Measurements from ENCODE around the gene POLDIP3.
A peak's percentile ranks its signal among the peaks of the same experiment; 100 is the strongest.

Gene POLDIP3, protein sequence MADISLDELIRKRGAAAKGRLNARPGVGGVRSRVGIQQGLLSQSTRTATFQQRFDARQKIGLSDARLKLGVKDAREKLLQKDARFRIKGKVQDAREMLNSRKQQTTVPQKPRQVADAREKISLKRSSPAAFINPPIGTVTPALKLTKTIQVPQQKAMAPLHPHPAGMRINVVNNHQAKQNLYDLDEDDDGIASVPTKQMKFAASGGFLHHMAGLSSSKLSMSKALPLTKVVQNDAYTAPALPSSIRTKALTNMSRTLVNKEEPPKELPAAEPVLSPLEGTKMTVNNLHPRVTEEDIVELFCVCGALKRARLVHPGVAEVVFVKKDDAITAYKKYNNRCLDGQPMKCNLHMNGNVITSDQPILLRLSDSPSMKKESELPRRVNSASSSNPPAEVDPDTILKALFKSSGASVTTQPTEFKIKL

DNA sequence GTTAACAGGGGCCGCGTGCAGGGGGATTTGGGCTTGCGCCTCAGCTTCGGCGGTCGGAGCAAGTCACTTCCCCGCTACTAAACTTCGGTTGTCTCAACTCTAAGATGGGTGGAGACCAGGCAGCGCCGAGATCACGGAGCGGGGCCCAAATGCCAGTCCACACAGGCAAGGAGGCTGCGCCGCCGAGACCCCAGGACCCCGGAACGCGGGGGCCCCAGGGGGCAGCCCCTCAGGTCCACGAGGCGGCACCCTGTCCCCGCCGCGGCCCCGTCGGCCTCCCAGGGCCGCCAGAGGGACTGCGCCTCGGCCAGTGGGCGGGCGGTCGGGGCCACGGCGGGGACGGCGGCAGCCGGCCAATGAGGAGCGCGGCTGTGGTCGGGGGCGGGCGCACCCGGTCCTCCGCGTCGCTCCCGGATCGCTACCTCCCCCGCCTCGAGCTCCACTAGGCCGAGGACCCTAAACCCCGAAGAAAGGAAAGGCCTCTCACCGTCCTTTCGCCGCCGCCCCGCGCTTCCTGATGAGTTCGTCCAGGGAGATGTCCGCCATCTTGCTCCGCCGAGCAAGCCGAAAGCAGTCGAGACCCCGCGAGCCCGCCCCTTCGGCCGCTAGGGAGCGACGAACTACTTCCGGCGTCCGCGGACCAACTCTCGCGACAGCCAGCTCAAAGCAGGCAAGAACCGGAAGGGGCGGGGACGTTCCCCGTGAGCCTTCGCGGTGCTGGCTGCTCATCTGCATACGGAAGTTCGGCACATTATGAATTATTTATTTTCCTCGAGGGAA is at the start of gene POLDIP3:
Gene POLDIP3, minus strand, starts transcription at position 572 of the 780 bp plus-strand sequence. Its CDS starts 26 bp downstream, at position 546.
- Mint-ChIP-seq H3K9me3 (no peaks in the 10 kb centered on the region), H3K27ac (peak within 1 kb of the TSS; percentile 98), H3K36me3 (ENCODE audit: low read depth) (peaks cover 13% of the 10 kb centered on the region), H3K4me3 (peak within 1 kb of the TSS; percentile 95), H3K27me3 (ENCODE audit: low read depth) (no peaks in the 10 kb centered on the region), H3K4me1 (ENCODE audit: low read depth) (peaks cover 41% of the 10 kb centered on the region)

DNA sequence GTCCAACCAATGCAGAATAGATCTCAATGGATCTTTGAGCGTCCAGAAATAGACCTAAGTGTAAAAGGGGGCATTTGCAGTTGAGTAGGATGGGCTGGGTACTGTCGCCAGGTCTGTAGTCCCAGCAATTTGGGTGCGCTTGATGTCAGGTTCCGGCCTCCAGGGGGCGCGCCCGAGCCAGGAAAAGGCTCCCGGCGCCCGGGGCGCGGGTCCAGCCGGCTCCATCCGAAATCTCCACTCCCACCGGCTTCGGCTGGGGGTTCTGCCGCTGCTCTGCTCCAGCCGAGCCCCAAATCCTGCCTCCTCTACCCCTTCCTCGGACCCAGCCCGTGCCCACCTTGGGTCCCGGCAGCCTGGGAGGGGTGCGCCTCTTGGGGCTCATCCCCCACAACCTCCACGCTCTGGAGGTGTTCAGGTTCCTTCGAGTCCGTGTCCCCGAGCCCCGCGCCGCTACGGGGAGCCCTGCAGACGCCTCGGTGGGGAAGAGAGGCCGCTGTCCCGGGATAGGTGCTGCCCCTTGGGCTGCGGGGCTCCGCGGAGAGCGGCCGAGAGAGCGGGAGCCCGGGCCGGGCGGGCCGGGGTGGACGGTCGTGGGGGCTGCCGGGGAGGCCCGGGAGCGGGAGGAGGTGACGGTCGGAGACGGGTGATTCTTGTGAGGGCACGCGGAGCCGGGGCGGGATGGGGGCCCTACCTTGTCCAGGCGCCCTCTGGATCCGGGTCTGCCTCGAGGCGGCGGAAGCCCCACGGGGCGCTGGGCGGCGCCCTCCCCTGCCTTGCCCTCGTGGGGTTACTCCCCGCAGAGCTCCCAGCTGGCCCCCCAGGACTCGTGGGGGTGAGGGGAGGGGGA is 47.5 kb upstream of the POLDIP3 start:
- Mint-ChIP-seq H3K36me3 (ENCODE audit: low read depth) (no peaks in the 10 kb centered on the region), H3K4me3 (peak overlapping the region; percentile 42), H3K27ac (no peak overlapping the region), H3K4me1 (ENCODE audit: low read depth) (peaks cover 7% of the 10 kb centered on the region), H3K27me3 (ENCODE audit: low read depth) (peaks cover 14% of the 10 kb centered on the region), H3K9me3 (no peaks in the 10 kb centered on the region)

DNA sequence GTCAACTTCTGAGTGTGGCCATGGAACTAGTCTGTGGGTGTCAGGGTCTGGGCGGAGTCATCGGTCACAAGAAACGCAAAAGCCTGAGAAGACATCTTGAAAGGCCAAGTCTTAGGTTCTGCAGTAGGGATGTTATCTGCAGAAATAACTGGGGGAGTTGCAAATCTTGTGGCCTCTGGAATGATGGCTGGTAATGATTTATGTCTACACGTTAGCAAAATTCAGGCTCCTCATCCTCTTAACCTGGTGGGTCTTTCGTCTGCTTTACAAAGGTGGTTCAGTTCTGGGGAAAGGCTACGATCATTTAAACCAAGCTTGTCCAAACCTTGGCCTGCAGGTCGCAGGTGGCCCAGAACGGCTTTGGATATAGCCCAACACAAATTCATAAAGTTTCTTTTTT is 41.9 kb upstream of the POLDIP3 start:
- H3K9me3 Mint-ChIP-seq: no peaks in the 10 kb centered on the region
- H3K27me3 Mint-ChIP-seq (ENCODE audit: low read depth): no peaks in the 10 kb centered on the region
- no peaks in the 10 kb centered on the region for H3K4me1 Mint-ChIP-seq (ENCODE audit: low read depth)
- no peak overlapping the region for H3K27ac Mint-ChIP-seq
- no peak overlapping the region for H3K4me3 Mint-ChIP-seq
- no peaks in the 10 kb centered on the region for H3K36me3 Mint-ChIP-seq (ENCODE audit: low read depth)

DNA sequence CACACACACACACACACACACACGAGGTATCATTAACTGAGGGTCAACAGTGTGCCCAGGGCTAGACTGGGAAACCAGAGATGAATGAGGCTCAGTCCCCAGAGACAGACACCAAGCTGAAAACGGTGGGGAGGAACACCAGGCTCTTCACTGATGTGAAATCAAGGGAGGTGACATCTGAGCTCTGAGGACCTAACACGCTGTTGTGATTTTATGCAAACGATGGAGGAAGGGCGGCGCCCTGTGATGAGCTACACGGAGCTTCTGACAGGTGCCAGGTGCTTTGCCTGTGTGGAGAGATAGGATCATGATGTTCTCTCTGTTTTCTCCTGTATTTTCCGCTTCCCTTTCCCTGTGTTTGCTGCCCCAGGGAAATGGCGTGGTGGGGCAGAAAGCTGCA is 41.0 kb upstream of the POLDIP3 start:
- H3K27me3 Mint-ChIP-seq (ENCODE audit: low read depth): no peaks in the 10 kb centered on the region
- H3K27ac Mint-ChIP-seq: no peak overlapping the region
- no peaks in the 10 kb centered on the region for H3K36me3 Mint-ChIP-seq (ENCODE audit: low read depth)

DNA sequence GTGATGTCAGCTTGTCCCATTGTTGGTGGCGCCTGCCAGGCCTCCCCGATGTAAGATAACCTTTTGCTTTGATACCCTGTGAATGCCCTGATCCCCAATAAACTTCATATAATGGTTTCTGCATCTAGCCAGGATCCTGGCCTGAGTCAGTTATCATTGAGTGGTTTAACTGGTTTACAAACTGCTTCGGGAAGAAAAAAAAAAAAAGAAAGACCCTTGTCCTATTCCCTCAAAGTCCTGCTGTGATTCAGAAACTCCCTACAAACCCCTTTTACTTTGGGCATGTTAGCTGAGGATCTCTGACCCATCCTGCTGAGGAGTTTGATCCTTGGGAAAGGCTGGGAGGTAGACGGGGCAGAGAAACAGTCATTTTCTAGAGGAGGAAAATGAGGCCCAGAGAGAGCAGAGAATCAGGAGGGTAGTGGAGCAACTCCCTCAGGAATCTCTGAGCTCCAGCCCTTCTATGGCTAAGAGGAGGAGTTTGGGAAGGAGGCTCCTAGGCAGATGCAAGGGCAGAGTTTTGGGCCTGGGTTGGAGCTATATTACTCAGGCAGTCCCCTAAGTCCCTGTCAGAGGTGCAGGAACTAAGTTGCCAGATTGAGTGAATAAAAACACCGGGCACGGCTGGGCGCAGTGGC is 39.9 kb upstream of the POLDIP3 start:
- Mint-ChIP-seq H3K36me3 (ENCODE audit: low read depth) (no peaks in the 10 kb centered on the region), H3K9me3 (no peaks in the 10 kb centered on the region), H3K27me3 (ENCODE audit: low read depth) (no peaks in the 10 kb centered on the region), H3K4me3 (no peak overlapping the region), H3K27ac (no peak overlapping the region), H3K4me1 (ENCODE audit: low read depth) (no peaks in the 10 kb centered on the region)

More for the DNA sequence above, 41.0 kb upstream of the POLDIP3 start:
- Mint-ChIP-seq H3K4me1 (ENCODE audit: low read depth) (no peaks in the 10 kb centered on the region), H3K9me3 (no peaks in the 10 kb centered on the region), H3K4me3 (no peak overlapping the region)

DNA sequence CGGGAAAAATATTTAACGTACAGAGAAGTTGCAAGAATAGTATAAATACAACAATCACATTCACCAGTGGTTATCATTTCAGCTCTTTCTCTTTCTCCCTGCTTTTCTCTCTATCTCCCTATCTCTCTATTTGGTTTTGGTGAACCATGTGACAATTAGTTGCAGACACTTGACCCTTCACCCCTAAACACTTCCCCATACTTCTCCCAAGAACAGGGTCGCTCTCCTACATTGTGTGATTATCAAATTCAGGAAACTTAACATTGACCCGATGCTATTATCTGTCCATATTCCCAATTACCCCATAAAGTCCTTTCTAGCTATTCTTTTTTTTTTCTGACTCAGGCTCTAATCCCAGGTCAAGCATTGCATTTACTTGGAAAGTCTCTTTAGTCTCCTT is 39.3 kb upstream of the POLDIP3 start:
- Mint-ChIP-seq H3K4me1 (ENCODE audit: low read depth) (no peaks in the 10 kb centered on the region), H3K27ac (no peak overlapping the region), H3K27me3 (ENCODE audit: low read depth) (no peaks in the 10 kb centered on the region), H3K4me3 (no peak overlapping the region), H3K36me3 (ENCODE audit: low read depth) (no peaks in the 10 kb centered on the region), H3K9me3 (no peaks in the 10 kb centered on the region)

DNA sequence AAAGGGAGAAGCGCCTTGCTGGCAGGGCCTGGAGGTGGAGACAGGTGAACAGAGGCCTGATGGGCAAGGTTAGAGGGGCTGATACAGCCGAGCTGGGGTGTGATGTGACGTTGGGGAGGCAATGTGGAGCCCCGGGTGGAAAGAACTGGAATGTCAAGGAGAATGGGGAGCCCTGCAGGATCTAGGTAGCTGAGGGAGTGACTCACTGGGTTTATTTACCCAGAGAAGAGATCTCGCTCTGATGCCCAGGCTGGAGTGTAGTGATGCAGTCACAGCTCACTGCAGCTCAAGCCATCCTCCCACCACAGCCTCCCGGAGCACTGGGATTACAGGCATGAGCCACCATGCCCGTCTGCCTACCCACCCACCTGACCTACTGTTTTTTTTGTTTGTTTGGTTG is 36.5 kb upstream of the POLDIP3 start:
- Mint-ChIP-seq H3K4me3 (peak overlapping the region; percentile 0), H3K9me3 (no peaks in the 10 kb centered on the region), H3K4me1 (ENCODE audit: low read depth) (peaks cover 5% of the 10 kb centered on the region), H3K27ac (no peak overlapping the region), H3K36me3 (ENCODE audit: low read depth) (peaks cover 2% of the 10 kb centered on the region), H3K27me3 (ENCODE audit: low read depth) (no peaks in the 10 kb centered on the region)

DNA sequence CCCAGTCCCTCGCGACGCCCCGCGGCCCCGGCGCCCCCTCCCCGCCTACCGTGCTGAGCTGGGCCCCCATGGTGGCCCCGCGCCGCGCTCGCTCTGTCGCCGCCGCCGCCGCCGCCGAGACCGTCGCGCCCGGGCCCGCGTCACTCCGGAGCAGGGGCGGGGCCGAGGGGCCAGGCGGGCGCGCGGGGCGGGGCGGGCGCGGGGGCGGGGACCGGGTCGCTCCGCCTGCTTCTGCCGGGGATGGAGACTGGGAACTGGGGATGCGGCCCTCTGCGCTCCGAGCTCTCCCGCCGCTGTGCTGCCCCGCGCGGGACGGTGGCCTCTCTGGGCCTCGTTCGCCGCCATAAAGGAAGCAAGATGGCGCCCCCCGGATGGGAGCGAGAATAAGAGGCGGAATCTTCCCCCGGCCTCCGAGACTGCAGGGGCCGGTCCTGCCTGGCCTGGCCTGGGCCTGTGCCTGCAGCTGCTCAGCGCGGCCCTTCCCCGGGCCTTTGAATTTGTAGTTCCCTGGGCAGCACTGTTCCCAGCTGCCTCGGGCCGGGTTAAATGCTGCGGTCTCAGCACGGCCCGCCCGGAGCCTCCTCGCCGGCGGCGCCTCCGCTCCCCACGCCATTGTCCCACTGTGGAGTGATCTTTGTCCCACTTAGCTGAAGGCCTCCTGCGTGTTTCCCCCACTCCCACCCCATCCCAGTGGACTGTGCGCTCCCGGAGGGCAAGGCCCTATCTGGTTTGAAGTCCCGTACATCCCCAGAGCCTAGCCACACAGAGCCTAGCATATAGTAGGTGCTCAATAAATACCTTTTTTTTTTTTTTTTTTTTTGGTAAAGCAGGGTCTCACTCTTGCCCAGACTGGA is 34.8 kb upstream of the POLDIP3 start, which contains the start of gene CYB5R3:
Gene CYB5R3, minus strand, starts transcription at position 147 of the 854 bp plus-strand sequence. Its CDS starts 77 bp downstream, at position 70.
- Mint-ChIP-seq H3K27me3 (ENCODE audit: low read depth) (no peaks in the 10 kb centered on the region), H3K36me3 (ENCODE audit: low read depth) (peaks cover 2% of the 10 kb centered on the region), H3K9me3 (no peaks in the 10 kb centered on the region), H3K27ac (peak within 1 kb of the TSS; percentile 97), H3K4me3 (peak within 1 kb of the TSS; percentile 97), H3K4me1 (ENCODE audit: low read depth) (peaks cover 6% of the 10 kb centered on the region)

DNA sequence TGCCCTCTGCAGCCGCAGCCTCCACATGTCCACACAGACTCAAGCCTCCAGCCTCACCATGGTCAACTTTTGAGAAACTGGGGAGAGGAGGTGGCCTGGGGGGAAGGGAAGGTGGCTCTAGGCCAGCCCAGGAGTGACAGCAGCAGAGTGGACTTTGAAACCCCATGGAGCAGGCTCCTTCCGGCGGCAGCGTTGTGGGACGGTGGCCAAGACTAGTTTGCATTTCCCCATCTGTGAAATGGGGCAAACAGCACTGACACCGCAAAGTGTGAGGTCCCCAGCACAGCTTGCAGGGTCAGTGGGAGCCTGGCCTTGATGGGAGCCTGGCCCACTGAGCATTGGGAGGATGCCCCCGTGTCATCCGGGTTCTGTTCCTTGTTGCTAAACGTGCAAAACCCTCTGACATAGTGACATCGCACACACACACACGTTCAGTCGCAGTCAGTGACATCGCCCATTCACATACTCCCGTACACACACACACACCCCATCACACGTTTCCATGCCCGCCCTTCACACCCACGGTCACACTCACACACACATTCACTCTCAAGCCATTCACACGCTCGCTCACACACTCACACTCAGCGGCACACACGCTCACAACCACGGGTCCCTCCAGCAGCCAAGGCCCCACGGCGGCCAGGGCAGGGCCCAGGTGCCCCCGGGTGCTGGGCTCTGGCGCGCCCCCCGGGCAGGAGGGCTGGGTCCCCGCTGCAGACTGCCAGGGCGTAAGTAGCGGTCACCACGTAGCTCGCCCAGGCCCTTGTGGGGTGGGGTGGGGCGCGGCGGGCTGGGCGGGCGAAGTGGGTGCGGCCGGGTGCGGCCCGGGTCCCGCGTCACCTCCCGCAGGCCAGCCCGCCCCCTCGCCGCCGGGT is 33.9 kb upstream of the POLDIP3 start:
- H3K9me3 Mint-ChIP-seq: no peaks in the 10 kb centered on the region
- H3K27me3 Mint-ChIP-seq (ENCODE audit: low read depth): no peaks in the 10 kb centered on the region
- peaks cover 9% of the 10 kb centered on the region for H3K4me1 Mint-ChIP-seq (ENCODE audit: low read depth)
- H3K27ac Mint-ChIP-seq: peak overlapping the region; percentile 97
- H3K36me3 Mint-ChIP-seq (ENCODE audit: low read depth): peaks cover 2% of the 10 kb centered on the region
- H3K4me3 Mint-ChIP-seq: peak overlapping the region; percentile 97

DNA sequence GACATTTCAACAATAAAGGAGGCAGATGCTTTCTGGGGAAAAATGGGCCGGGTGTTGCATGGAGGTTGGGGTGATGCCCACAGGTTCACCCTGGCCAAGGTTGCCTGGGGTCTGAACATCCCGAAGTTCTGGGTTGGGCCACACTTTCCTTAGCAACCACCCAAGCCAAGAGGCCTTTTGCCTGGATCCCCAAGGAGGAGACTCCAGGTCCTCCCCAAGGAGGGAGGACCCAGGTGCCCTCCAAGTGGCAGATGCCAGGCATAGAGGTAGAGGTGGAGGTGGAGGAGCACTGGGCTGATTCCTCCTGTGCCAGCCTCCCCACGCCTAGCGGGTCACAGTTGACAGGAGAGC is 33.3 kb upstream of the POLDIP3 start:
- H3K4me3 Mint-ChIP-seq: peak overlapping the region; percentile 97

DNA sequence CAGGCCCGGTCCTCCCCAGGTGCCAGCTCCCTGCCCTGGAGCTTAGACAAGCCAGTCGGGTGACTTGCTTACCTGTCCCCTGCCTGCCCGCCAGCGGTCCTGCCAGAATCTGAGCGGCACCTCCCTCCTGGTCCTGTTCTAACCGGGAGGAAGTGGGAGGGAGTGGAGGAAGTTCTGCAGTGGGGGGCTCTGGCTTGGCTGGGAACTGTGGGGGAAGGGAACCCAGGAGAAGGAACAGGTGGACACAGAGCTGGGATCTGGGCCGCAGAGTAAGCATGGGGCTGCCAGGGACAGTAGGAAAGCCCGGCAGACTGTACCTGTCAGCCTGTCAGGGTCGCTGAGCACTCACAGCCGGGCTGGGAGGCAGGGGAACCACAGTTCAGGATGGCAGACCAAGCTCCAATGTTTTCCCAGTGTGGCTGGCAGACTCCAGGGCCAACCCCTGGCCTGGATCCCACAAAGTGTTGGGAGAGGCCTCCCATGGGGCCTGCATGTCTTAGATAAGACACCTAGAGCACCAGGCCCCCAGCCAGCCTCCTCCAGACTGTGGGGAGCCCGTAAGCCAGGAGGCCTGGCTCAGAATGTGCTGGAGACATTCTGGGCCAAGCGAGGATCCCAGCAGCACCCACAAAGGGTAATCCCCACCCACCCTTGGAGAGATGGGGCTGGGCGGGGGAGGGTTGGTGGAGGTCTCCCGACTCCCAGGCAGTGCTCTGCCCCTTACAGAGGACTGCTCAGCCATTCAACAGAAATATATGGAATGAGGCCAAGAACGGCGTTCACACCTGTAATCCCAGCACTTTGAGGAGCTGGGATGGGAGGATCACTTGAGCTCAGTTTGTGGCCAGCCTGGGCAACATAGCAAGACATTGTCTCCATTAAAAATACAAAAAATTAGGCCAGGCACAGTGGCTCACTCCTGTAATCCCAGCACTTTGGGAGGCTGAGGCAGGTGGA is 32.2 kb upstream of the POLDIP3 start:
- no peak overlapping the region for H3K27ac Mint-ChIP-seq
- H3K4me1 Mint-ChIP-seq (ENCODE audit: low read depth): peaks cover 9% of the 10 kb centered on the region
- H3K9me3 Mint-ChIP-seq: no peaks in the 10 kb centered on the region
- no peaks in the 10 kb centered on the region for H3K27me3 Mint-ChIP-seq (ENCODE audit: low read depth)
- H3K4me3 Mint-ChIP-seq: no peak overlapping the region
- H3K36me3 Mint-ChIP-seq (ENCODE audit: low read depth): peaks cover 2% of the 10 kb centered on the region

More for the DNA sequence above, 33.3 kb upstream of the POLDIP3 start:
- Mint-ChIP-seq H3K27me3 (ENCODE audit: low read depth) (no peaks in the 10 kb centered on the region), H3K9me3 (no peaks in the 10 kb centered on the region), H3K4me1 (ENCODE audit: low read depth) (peaks cover 9% of the 10 kb centered on the region), H3K36me3 (ENCODE audit: low read depth) (peaks cover 2% of the 10 kb centered on the region), H3K27ac (peak overlapping the region; percentile 97)
